Upper lobe of left lung (tissue), 4 donors: ENCODE measurements around the gene ADGRV1.

Source experiments
- EP300 ChIP-seq, 4 donors: sonication (generic); formaldehyde crosslinking; IDR thresholded peaks; one replicate each; pipeline ENCODE4 v1.5.1; 2017; ENCODE audit warnings: antibody characterized with exemption in 4 of 4, control low read depth in 2 of 4
- POLR2A ChIP-seq, 4 donors: fragments of 450-650 bp; IDR thresholded peaks; one replicate each; pipeline ENCODE4 v1.5.1; 2016 to 2017; ENCODE audit warnings: antibody characterized with exemption in 4 of 4, mild to moderate bottlenecking in 2 of 4

- no peak for TF ChIP-seq EP300 (IDR thresholded peaks at IDR 0.05)
- TF ChIP-seq POLR2A (IDR thresholded peaks at IDR 0.05), result no peak
These were observed 234.6 kb downstream of the ADGRV1 start for GRCh38 chr5:90793183-90793582.
